Measurements from ENCODE around the gene IGSF23. TPM values are rescaled to one million over a fixed set of nuclear protein-coding genes. Genes with fewer than 3 reads are reported as not detected.

The IGSF23 gene
- total RNA-seq, 1 experiment from 2014 or later, result not detected

GRCh38 chr19:44684892-44685863, 71.8 kb downstream of the IGSF23 start:
- Mint-ChIP-seq H3K27me3 (ENCODE audit: unreplicated experiment) (no peaks in the 10 kb centered on the region), H3K9me3 (ENCODE audit: low read depth, unreplicated experiment) (peaks cover 3% of the 10 kb centered on the region), H3K4me3 (ENCODE audit: low read depth, unreplicated experiment) (peak overlapping the region; percentile 61), H3K36me3 (ENCODE audit: insufficient read depth, unreplicated experiment) (peaks cover 52% of the 10 kb centered on the region), H3K4me1 (ENCODE audit: low read depth, unreplicated experiment) (peaks cover 54% of the 10 kb centered on the region), H3K27ac (ENCODE audit: unreplicated experiment) (peak overlapping the region; percentile 97)
- BruUV-seq (replicated peaks), result no TSS peak
- peak; percentile 64 for DNase-seq
- CTCF ChIA-PET, result interaction anchor here (0.7 to 1.1 kb wide), 5 partner anchors 12 to 114 kb away, joined by 3 to 8 read pairs (median 5); partner anchors contain the start of gene PVR
- no peak for TF ChIP-seq CTCF (IDR thresholded peaks at IDR 0.05; ENCODE audit: unreplicated experiment)
- intact Hi-C loops (cut with micrococcal nuclease; ENCODE audit: unreplicated experiment), result loop anchor here (5.0 kb wide), 1 partner anchor 37 kb away; no protein-coding TSS in a partner anchor

GRCh38 chr19:44685877-44686276, 72.5 kb downstream of the IGSF23 start:
- DNase-seq, result peak; percentile 46
- Mint-ChIP-seq H3K4me1 (ENCODE audit: low read depth, unreplicated experiment) (peaks cover 56% of the 10 kb centered on the region), H3K9me3 (ENCODE audit: low read depth, unreplicated experiment) (peaks cover 3% of the 10 kb centered on the region), H3K36me3 (ENCODE audit: insufficient read depth, unreplicated experiment) (peaks cover 47% of the 10 kb centered on the region), H3K27me3 (ENCODE audit: unreplicated experiment) (no peaks in the 10 kb centered on the region), H3K27ac (ENCODE audit: unreplicated experiment) (no peak overlapping the region), H3K4me3 (ENCODE audit: low read depth, unreplicated experiment) (no peak overlapping the region)
- intact Hi-C loops (cut with micrococcal nuclease; ENCODE audit: unreplicated experiment), result loop anchor here (5.0 kb wide), 1 partner anchor 36 kb away; no protein-coding TSS in a partner anchor
- BruUV-seq (replicated peaks), result no TSS peak
- TF ChIP-seq CTCF (IDR thresholded peaks at IDR 0.05; ENCODE audit: unreplicated experiment), result no peak
- CTCF ChIA-PET, result interaction anchor here (0.6 to 1.1 kb wide), 4 partner anchors 12 to 115 kb away, joined by 4 to 8 read pairs (median 5); no protein-coding TSS in a partner anchor

Small RNA genes within 50 kb of the gene (microRNA-seq; reads per million reads assigned to microRNA genes)
- not detected for gene MIR4531

Other genes with a start within 250 kb of the IGSF23 start
- 5.8 and 6.5 TPM in 2 replicates for gene ZNF285, start 212.0 kb upstream of the IGSF23 start, total RNA-seq (2022)
- gene ZNF229, start 165.1 kb upstream of the IGSF23 start, total RNA-seq (2022), result 4.0 and 4.2 TPM in 2 replicates
- gene ZNF180, start 113.0 kb upstream of the IGSF23 start, total RNA-seq (2022), result 12.7 TPM in 2 replicates
- 0.17 and 0.28 TPM in 2 replicates for gene CEACAM20, start 83.9 kb upstream of the IGSF23 start, total RNA-seq (2022)
- 176 and 215 TPM in 2 replicates for gene PVR, start 30.3 kb downstream of the IGSF23 start, total RNA-seq (2022)
- 66.2 and 67.8 TPM in 2 replicates for gene CEACAM19, start 57.9 kb downstream of the IGSF23 start, total RNA-seq (2022)
- 0.38 TPM in 1 of 2 replicates, not detected in the other for gene CEACAM16, start 85.6 kb downstream of the IGSF23 start, total RNA-seq (2022)
- 37.7 and 41.5 TPM in 2 replicates for gene BCL3, start 135.1 kb downstream of the IGSF23 start, total RNA-seq (2022)
- 54.3 and 63.1 TPM in 2 replicates for gene CBLC, start 164.3 kb downstream of the IGSF23 start, total RNA-seq (2022)
- gene BCAM, start 195.5 kb downstream of the IGSF23 start, total RNA-seq (2022), result 30.0 and 31.2 TPM in 2 replicates
- 137 and 174 TPM in 2 replicates for gene NECTIN2, start 232.7 kb downstream of the IGSF23 start, total RNA-seq (2022)

Measured in Calu3 (cell line).